HG03575 (cell line): ENCODE results near the gene NDUFA13.

Experiments used
- ATAC-seq: cut with Tn5 transposase; IDR thresholded peaks from one replicate; pipeline ENCODE4 v1.9.1; 2021; ENCODE audit not compliant: unreplicated experiment, insufficient number of reproducible peaks, low FRiP score; ENCODE audit errors: extremely low read depth

The NDUFA13 gene

DNA sequence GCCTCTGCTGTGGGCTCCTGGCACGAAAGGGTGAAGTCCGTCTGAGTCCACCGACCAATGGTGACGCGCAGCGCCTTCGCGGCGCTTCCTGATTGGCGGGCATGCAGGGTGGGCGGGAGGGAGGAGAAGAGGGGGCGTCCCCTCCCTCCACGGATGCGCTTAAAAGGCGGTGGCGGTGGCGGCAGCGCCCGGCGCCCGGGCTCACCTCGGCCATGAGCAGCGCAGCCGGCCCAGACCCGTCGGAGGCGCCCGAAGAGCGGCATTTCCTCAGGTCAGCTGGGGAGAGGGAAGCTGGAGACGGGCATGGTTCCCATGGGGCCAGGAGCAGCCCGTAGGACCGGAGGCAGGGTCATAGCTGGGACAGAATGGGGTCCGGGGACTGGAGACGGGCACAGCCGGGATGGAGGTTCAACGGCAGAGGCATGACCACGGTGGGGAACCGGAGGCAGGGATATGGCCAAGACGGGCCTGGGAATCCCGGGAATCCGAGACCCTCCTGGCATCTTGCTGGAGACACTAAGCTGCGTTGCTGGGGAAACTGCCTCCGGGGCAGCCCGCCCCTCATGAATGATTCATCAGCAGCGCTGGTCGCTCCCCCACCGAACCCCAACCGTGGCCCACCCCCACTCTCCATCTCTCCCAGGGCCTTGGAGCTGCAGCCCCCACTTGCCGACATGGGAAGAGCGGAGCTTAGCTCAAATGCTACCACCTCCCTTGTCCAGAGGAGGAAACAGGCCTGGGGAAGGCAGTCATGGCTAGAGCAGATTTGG is 12.9 kb downstream of the NDUFA13 start, which contains the start of gene YJEFN3:
Gene YJEFN3, plus strand, starts transcription at position 191 of the 770 bp plus-strand sequence. Its CDS starts 22 bp downstream, at position 213.
- ATAC-seq = no peak

DNA sequence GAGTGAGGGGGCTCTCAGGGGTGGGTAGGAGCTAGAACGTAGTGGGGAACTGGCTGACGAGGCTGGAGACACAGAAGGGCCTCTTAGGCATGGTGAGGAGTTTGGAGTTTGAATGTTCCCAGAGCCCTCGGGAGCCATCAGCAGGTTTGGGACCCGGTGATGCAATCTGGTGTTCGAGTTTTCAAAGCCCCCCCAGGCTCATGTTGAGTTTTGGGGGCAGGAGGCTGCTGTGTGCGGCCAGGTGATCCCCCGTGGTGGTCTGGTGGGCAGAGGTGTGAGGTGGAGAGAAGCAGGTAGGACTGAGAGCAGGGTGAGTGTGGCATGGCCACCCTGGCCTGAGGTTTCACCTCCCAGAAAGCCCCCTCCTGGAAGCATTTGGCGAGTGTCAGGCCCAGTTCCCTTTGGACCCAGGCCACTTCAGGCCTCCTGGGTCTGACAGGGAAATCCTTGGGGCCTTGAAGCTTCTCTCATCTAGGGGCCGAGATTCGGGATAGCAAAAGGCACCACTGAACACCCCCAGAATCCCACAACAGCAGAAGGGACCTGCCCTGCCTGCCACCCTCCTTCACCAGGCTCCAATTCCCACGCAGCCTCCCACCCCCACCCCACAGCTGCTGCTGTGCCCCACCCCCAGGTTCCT is 13.9 kb downstream of the NDUFA13 start:
- no peak for ATAC-seq

DNA sequence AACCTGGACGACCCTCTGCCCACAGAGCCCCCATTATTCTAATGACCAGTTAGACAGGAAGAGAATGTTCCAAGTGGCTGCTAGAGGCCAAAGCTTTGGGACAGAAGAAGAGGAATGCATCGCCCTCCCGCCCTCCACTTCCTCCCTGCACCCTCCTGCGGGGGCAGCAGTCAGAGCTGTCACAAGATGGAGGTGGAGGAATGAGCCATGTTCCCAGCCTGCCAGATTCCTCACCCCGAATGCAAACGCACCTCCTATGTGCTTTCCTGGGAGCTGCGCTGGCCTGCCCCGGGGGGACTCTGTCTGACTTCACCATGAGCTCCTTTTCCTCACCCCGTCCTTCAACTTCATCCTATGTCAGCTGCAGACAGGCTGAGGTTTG is 14.4 kb downstream of the NDUFA13 start:
- ATAC-seq = no peak

DNA sequence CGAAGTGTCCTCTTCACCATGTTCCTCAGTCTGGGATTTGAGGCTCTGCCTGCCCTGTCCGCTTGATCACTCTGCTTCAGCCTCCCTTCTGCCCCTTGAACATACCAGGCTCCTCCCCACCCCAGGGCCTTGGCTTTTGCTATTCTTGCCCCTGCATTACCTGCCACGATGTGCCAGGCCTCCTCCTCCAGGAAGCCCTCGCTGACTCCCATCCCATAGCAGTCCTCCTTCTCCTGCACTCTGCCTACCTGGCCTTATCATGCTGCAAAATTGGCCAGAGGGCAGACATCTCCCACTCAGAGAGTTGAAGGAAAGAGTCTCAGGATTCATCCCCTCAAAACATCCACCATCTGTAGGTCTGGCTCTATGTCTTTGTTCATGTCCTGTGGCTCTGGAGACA is 14.9 kb downstream of the NDUFA13 start:
- ATAC-seq = no peak

DNA sequence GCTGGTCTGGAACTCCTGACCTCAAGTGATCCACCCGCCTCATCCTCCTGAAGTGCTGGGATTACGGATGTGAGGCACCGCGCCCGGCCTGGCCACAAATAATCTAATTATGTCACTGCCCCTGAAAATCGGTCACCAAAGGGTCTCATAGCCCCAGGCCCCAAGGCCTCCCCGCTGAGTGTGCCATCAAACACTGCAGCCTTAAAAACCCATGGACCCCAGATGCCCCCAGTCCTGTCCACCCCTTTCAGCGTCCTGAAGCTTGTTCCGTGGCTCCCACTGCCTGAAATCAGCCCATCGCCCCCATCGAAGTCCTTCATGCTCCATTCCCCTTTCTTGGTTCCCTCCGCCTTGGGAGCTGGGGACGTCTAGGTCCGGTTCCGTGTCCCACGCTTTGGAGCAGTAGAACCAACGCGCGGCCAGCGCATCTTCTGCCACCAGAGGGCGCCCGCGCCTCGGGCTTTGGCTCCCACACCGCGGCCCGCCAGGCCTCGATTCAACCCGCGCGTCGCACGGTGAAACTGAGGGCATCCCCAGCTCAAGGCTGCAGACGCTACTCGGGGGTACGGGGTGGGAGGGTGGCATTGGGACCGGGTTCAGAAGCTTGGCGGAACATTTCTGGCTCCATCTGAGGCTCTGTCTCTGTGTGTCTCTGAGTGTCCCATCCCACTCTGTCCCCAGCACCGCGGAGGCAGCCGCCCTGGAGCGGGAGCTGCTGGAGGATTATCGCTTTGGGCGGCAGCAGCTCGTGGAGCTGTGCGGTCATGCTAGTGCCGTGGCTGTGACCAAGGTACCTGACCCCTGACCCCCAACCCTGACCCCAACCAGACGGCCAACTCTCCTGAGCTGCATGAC is 16.2 kb downstream of the NDUFA13 start:
- no peak for ATAC-seq

DNA sequence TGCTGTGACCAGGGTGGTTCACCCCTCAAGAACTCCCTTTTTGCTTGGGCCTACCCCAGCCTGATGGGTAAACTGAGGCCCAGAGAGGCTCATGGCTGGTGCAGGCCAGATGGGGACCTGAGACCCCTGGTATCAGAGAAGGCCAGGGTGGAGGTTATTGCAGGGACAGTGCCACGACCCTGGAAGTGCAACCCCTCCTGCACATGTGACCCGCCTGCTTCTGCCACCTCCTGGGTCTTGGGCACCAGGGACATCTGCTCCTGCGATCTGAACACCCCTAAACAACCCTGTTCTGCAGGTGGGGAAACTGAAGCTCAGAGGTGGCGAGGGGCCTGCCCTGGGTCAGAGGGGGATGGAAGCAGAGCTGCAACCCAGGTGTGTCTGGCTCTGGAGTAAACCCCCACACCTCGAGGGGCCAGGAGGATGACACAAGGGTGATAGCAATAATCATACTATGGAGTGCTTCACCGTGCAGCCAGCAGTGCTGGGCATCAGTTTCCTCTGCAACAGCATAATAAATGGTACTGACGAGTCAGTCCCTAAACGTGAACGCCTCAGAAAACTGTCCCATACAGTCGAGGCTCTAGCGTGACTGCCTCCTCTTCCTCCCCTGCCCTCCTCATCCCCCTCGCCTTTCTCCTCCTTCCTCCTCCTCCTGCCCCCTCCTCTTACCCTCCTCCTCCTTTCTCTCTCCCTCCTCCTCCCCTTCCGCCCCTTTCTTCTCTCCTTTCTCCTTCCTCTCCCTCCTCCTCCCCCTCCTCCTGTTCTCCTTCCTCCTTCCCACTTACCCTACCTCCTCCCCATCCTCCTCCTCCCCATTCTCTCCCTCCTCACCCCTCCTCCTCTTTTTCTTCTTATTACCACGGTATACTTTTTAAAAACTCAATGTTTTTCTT is 17.0 kb downstream of the NDUFA13 start:
- ATAC-seq = no peak

DNA sequence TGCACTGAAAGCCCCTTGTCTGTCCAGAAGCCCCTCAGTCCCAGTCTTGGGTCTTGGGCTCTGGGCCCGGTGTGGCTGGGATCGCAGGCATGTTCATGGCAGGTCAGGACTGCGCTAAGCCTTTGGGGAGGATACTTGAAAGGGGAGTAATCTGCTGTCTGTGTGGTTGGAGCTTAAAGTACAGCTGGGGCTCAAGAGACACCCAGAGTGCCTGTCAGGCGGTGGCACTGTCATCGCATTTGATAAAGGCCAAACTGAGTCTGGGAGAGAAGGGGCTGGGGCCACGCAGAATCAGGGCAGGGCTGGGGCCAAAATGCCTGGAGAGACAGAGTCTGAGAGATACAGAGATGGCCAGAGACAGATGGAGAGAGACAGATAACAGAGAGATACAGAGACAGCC is 17.8 kb downstream of the NDUFA13 start:
- ATAC-seq = no peak

DNA sequence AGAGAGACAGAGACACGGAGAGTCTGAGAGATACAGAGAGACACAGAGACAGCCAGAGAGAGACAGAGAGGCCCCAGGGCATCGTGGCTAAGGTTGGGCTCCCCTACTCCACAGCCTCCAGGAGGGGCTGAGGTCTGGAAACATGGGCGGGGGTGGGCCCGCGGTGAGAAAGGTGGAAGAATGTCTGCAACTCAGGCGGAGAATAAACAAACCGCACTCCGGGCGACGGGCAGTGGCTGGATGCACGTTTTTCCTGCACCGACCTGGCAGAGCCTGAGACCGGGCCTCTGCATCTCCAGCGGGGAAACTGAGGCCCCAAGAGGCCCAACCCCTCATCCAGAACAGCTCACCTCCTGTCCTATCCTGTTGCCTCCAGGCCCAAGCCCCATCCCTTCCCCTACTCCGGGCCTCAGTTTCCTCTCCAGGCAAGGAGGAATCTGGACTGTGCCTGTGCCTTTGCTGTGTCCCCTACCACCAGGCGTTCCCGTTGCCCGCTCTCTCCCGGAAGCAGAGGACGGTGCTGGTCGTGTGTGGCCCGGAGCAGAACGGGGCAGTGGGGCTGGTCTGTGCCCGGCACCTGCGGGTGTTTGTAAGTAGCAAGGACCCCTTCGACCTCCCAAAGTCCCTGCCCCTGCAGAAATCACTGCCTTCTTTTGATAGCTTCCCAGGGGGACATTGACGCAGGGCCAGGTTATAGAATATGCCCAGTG is 18.7 kb downstream of the NDUFA13 start:
- no peak for ATAC-seq

DNA sequence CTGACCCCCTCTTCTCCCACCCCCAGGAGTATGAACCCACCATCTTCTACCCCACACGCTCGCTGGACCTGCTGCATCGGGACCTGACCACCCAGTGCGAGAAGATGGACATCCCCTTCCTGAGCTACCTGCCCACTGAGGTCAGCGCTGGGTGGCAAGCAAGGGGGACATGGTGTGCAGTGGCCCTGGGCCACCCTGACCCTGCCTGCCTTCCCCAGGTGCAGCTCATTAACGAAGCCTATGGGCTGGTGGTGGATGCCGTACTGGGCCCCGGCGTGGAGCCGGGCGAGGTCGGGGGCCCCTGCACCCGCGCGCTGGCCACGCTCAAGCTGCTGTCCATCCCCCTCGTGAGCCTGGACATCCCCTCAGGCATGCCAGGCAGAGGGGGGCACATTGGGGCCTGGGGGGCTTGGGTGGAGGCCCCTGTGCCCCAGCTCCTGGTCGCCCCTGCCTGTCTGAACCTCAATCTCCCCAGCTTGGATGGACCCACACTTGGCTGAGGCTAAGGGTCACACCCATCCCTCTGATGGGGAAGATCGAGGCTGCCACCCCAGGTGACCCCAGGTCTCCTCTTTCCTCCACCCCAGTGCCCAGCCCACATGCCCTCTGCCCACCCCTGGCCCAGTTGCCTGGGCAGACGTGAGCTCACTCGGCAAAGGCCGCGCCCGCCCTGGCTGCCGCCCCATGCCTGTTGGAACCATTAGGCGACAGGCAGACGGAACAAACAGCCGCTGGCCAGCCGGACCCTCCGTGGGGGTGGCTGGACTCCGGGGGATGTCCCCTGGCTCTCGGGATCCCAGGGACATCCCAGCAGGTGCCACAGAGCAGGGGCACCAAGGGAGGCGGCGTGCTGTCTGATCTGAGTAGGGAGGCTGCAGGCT is 19.5 kb downstream of the NDUFA13 start:
- no peak for ATAC-seq

DNA sequence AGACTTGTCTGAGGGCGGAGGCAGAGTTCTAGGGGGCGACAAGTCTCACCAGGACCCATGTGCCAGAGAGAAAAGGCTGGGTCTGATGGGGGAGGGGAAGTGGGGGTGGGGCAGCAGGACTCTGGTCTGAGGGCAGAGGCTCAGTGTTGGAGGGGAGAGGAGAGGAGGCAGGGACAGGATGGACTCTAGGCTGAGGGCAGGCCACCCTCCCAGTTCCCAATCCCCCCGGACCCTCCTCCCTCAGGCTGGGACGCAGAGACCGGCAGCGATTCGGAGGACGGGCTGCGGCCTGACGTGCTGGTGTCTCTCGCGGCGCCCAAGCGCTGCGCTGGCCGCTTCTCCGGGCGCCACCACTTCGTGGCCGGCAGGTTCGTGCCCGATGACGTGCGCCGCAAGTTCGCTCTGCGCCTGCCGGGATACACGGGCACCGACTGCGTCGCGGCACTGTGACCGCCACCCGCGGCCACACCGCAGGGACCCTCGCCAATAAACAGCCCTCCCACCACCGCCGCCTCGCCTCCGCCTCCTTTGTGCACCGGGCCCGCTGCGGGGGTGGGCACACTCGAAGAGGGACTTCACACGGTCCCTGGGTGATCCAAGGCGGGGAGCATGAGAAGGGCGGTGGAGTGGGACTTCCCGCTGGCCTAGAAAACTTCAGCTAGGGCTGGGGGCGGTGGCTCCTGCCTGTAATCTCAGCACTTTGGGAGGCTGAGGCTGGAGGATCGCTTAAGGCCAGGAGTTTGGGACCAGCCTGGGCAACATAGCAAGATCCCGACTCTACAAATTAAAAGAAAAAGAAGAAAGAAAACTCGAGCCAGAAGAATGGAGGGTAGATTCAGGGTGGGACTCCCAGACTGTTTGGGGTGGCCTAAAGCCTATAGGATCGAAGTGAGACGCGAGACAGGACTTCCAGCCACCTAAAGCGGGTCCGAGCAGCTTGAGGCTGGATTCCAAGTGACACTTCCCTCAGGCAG is 21.3 kb downstream of the NDUFA13 start:
- ATAC-seq = no peak

DNA sequence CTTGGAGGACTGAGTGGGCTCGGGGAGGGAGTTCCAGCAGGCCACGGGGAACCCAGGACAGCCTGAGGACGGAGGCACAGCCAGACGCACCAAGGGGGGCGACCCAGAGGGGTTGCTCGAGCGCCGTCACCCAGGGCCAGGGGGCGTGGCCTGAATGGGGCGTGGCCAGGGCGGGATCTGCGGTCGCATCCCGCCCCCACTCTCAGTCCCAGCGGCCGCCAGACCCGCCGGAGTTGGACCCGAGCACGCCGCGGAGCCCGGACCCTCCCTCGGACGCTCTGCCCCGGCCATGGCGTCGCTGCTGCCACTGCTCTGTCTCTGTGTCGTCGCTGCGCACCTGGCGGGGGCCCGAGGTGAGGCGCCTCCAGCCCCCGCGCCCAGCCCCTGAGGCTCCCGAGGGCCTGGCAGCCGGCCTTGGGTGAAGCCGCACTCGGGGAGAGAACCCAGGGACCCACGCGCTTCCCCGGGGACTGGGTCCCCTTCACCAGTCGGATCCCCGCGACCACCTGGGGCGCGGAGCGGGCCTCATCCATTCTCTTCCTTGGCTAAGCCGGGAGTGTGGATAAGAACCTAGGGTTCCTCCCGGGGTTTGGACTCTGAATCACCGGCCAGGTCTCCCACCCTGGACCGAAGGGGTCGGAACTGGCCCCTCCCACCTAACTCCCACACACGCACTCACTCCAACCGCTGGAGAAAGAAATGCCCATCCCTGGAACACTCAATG is 22.2 kb downstream of the NDUFA13 start, which contains the start of gene CILP2:
Gene CILP2, plus strand, starts transcription at position 205 of the 724 bp plus-strand sequence. Its CDS starts 85 bp downstream, at position 290.
- ATAC-seq = no peak

DNA sequence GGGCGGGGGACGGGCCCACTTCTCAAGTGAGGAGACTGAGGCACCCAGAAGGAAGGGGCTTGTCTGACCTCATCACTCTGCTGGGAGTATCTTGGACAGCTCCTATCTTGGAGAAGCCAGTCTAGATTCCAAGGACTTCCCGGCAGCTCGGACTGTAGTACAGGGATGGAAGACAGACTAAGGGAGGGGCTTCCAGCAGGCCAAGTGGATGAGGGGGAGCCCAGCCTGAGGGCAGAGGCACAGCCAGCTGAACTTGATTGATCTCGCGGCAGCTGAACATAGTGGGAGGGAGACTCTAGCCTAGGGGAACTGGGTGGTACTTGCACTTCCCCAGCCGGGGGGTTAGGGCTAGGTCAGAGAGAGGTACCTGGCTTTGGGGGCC is 22.8 kb downstream of the NDUFA13 start:
- no peak for ATAC-seq

DNA sequence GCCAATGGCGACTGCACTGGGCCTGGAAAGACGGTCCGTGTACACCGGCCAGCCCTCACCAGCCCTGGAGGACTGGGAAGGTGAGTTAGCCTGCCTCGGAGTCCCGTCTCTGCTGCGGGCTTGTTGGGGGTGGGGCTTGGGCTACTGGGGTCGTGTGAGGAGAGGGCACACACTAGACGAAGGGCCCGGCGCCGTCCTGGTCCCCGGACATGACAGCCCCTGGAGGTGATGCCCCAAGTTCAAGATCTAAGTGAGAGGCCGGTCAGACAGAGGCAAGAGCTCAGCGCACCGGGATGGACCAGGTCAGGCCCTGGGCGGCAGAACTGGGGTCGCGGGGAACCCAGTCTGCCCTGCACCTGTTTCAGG is 23.7 kb downstream of the NDUFA13 start:
- no peak for ATAC-seq

DNA sequence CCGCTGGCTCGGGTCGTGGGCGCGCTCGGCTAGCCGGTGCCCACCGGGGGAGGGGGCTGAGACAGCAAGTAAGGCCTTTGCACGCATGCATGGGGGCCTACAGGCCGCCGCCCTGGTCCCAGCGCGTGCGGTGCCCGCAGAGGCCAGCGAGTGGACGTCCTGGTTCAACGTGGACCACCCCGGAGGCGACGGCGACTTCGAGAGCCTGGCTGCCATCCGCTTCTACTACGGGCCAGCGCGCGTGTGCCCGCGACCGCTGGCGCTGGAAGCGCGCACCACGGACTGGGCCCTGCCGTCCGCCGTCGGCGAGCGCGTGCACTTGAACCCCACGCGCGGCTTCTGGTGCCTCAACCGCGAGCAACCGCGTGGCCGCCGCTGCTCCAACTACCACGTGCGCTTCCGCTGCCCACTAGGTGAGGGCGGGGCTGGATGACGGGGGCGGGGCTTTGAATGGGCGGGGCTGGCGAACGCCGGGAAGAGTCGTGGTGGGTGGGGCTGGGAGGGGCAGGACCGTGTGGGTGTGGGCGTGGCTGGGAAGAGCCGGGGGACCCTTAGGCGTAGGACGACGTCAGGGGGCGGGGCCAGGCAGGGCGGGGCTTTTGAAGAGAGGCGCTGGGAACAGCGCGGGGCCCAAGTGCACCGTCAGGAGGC is 24.2 kb downstream of the NDUFA13 start:
- ATAC-seq = no peak
